A673 (cell line): ENCODE results near the gene KICS2.

Experiments
- EZH2 ChIP-seq: fragments of 200-600 bp; sonication (generic); IDR thresholded peaks from 2 replicates; pipeline ENCODE4 v1.6.1; 2017; ENCODE audit warnings: borderline replicate concordance, low read depth, mild to moderate bottlenecking, mixed read lengths, antibody characterized with exemption, low read length; ENCODE audit not compliant: poor library complexity, severe bottlenecking
- TF ChIP-seq, protein P1 (sequence below): fragments of 300-800, 200-600 bp; sonication (generic); conservative IDR thresholded peaks from 2 replicates; pipeline ENCODE4 v1.5.1; 2017; ENCODE audit warnings: low read depth, mild to moderate bottlenecking, antibody characterized with exemption, low read length, moderate library complexity, mixed read lengths

DNA sequence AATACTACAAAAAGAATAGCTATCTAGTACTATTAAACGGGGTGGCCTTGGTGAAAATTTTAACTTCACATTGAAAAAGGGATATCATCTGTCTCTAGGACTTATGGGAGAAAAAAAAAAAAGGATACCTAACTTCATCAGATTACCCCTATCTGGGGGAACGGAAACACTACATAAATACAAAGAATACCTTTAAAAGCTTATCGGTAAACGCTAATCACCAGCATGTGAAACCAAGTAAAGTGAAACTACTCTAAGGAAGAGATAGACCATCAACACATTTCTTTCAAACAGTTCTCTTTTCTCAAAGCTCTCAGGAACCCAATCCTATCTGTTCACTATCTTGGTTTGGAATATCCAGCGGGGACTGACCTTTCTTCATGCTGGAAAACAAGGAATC is 3.5 kb downstream of the KICS2 start:
- TF ChIP-seq, protein P1, sequence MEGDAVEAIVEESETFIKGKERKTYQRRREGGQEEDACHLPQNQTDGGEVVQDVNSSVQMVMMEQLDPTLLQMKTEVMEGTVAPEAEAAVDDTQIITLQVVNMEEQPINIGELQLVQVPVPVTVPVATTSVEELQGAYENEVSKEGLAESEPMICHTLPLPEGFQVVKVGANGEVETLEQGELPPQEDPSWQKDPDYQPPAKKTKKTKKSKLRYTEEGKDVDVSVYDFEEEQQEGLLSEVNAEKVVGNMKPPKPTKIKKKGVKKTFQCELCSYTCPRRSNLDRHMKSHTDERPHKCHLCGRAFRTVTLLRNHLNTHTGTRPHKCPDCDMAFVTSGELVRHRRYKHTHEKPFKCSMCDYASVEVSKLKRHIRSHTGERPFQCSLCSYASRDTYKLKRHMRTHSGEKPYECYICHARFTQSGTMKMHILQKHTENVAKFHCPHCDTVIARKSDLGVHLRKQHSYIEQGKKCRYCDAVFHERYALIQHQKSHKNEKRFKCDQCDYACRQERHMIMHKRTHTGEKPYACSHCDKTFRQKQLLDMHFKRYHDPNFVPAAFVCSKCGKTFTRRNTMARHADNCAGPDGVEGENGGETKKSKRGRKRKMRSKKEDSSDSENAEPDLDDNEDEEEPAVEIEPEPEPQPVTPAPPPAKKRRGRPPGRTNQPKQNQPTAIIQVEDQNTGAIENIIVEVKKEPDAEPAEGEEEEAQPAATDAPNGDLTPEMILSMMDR: no peak
- TF ChIP-seq EZH2: no peak
